HepG2 (cell line): ENCODE results near the gene XXYLT1. TPM values are rescaled to one million over a fixed set of nuclear protein-coding genes. Genes with fewer than 3 reads are reported as not detected.

Source experiments
- AGO2 ChIP-seq: fragments of 200-400 bp; formaldehyde crosslinking; optimal IDR thresholded peaks from 2 replicates; pipeline ENCODE3; 2017; ENCODE audit warnings: mild to moderate bottlenecking, low read depth, low read length, moderate library complexity
- CBX2 ChIP-seq, 2 experiments: fragments of 200-600 bp in 1 of 2; sonication (generic); formaldehyde crosslinking in 1 of 2; IDR thresholded peaks; 2 replicates each; pipeline versions ENCODE4 v1.7.0 to v1.8.1; 2018 to 2022; ENCODE audit warnings: low read depth in 2 of 2, low read length in 1 of 2, mild to moderate bottlenecking in 1 of 2, missing genetic modification reagents in 1 of 2
- CREB3 ChIP-seq: sonication (generic); formaldehyde crosslinking; IDR thresholded peaks from 2 replicates; pipeline ENCODE4 v1.5.0; 2020; ENCODE audit warnings: missing genetic modification reagents
- DNMT1 ChIP-seq: sonication (generic); formaldehyde crosslinking; IDR thresholded peaks from 2 replicates; pipeline ENCODE4 v1.5.1; 2020; ENCODE audit warnings: mild to moderate bottlenecking, missing genetic modification reagents
- EEA1 ChIP-seq: sonication (generic); formaldehyde crosslinking; IDR thresholded peaks from 2 replicates; pipeline ENCODE4 v1.5.1; 2020; ENCODE audit warnings: mild to moderate bottlenecking, missing genetic modification reagents, borderline replicate concordance
- IKZF5 ChIP-seq: IDR thresholded peaks from 2 replicates; pipeline ENCODE4 v1.6.1; 2018; ENCODE audit warnings: missing genetic modification reagents, mild to moderate bottlenecking, missing compliant biosample characterization
- IRF1 ChIP-seq: sonication (generic); formaldehyde crosslinking; IDR thresholded peaks from 2 replicates; pipeline ENCODE4 v1.4.0; 2020; ENCODE audit warnings: low read depth, mild to moderate bottlenecking, missing genetic modification reagents
- MTF2 ChIP-seq: sonication (generic); formaldehyde crosslinking; IDR thresholded peaks from 2 replicates; pipeline ENCODE4 v1.5.0; 2020; ENCODE audit warnings: missing genetic modification reagents, borderline replicate concordance
- NKX3-1 ChIP-seq: sonication (generic); formaldehyde crosslinking; IDR thresholded peaks from 2 replicates; pipeline ENCODE4 v1.5.0; 2020; ENCODE audit warnings: missing genetic modification reagents
- PHF8 ChIP-seq: sonication (generic); formaldehyde crosslinking; IDR thresholded peaks from 2 replicates; pipeline ENCODE4 v1.5.0; 2020; ENCODE audit warnings: missing genetic modification reagents
- RFX1 ChIP-seq: fragments of 450-650 bp; IDR thresholded peaks from 2 replicates; pipeline ENCODE4 v1.6.1; 2017
- SIN3A ChIP-seq: IDR thresholded peaks from 2 replicates; pipeline ENCODE4 v1.6.1; 2011; ENCODE audit warnings: low read depth, mild to moderate bottlenecking, control low read depth, low read length, borderline replicate concordance
- TMF1 ChIP-seq: sonication (generic); formaldehyde crosslinking; IDR thresholded peaks from 2 replicates; pipeline ENCODE4 v1.8.1; 2022; ENCODE audit warnings: low read depth, missing genetic modification reagents
- ZKSCAN8 ChIP-seq: IDR thresholded peaks from 2 replicates; pipeline ENCODE4 v1.6.1; 2016; ENCODE audit warnings: borderline replicate concordance, missing genetic modification reagents, missing compliant biosample characterization
- ZNF18 ChIP-seq: sonication (generic); formaldehyde crosslinking; IDR thresholded peaks from 2 replicates; pipeline ENCODE4 v1.8.0; 2022; ENCODE audit warnings: mild to moderate bottlenecking, missing genetic modification reagents; ENCODE audit not compliant: insufficient replicate concordance
- ZNF343 ChIP-seq: sonication (generic); formaldehyde crosslinking; IDR thresholded peaks from 2 replicates; pipeline ENCODE4 v1.4.0; 2020; ENCODE audit warnings: mild to moderate bottlenecking, missing genetic modification reagents
- ZNF451 ChIP-seq: sonication (generic); formaldehyde crosslinking; IDR thresholded peaks from 2 replicates; pipeline ENCODE4 v1.5.0; 2020; ENCODE audit warnings: mild to moderate bottlenecking, missing genetic modification reagents
- ZNF652 ChIP-seq: IDR thresholded peaks from 2 replicates; pipeline ENCODE4 v1.6.1; 2016; ENCODE audit warnings: low read depth, borderline replicate concordance
- ZNF776 ChIP-seq: sonication (generic); formaldehyde crosslinking; IDR thresholded peaks from 2 replicates; pipeline ENCODE4 v1.4.0; 2020; ENCODE audit warnings: mild to moderate bottlenecking, missing genetic modification reagents
- polyA plus RNA-seq, 8 experiments: library from polyadenylated mRNA; depleted of rRNA in 3 of 8; stranded (reverse) in 7 of 8; unstranded in 1 of 8; fragments of >200 nt; fragmentation: Illumina TruSeq in 4 of 8; extraction: Trizol in 4 of 8; gene quantifications; 2 replicates each; pipeline versions ENCODE4 v1.2.1 to v1.2.3, GENCODE V29; 2011 to 2016; ENCODE audit warnings: low read depth in 4 of 8, missing spikeins in 1 of 8, mixed read lengths in 1 of 8; ENCODE audit not compliant: insufficient read depth in 1 of 8
- total RNA-seq, 5 experiments: library from RNA; depleted of rRNA; stranded (reverse); fragments of >200 nt; fragmentation: Illumina TruSeq; extraction: Trizol; gene quantifications; 2 replicates each; pipeline ENCODE4 v1.2.3, GENCODE V29; 2016; ENCODE audit warnings: low read depth in 1 of 5
- TF ChIP-seq, protein P1 (sequence below): sonication (generic); formaldehyde crosslinking; IDR thresholded peaks from 2 replicates; pipeline ENCODE4 v1.9.0; 2021; ENCODE audit warnings: missing genetic modification reagents, mild to moderate bottlenecking, borderline replicate concordance
- TF ChIP-seq, protein P2 (sequence below), 2 experiments: sonication (generic) in 1 of 2; formaldehyde crosslinking in 1 of 2; IDR thresholded peaks; 2 replicates each; pipeline versions ENCODE4 v1.4.0 to v1.6.1; 2018 to 2020; ENCODE audit warnings: missing genetic modification reagents in 2 of 2, borderline replicate concordance in 1 of 2, low read depth in 1 of 2, mild to moderate bottlenecking in 1 of 2, missing biosample characterization in 1 of 2

XXYLT1 gene
- total and polyA plus RNA-seq, 2 of the 13 experiments (the other 11 are each of a cell fraction or from before 2014, with no cell fraction given), result 17.7 to 19.0 TPM

- TF ChIP-seq MTF2 (CRISPR knock-in tag) (no peak), TMF1 (CRISPR knock-in tag) (no peak), SIN3A (no peak), ZNF343 (CRISPR knock-in tag) (no peak), CBX2 (IDR thresholded peaks at IDR 0.05; ENCODE audit: low read depth, low read length) (no peak), CBX2 (CRISPR knock-in tag; IDR thresholded peaks at IDR 0.05; ENCODE audit: low read depth) (no peak), NKX3-1 (CRISPR knock-in tag) (no peak; the same call in 1 of the 2 replicates), IKZF5 (CRISPR knock-in tag) (peak; percentile 61), PHF8 (0 out of 2 replicates have a peak, but pooled peaks have one; percentile 17), ZNF776 (CRISPR knock-in tag) (peak; percentile 70), EEA1 (no peak), IRF1 (CRISPR knock-in tag) (no peak), RFX1 (no peak), CREB3 (no peak), DNMT1 (CRISPR knock-in tag) (no peak), AGO2 (no peak), ZNF18 (peak; percentile 62), ZNF451 (CRISPR knock-in tag) (no peak), ZNF652 (CRISPR knock-in tag) (no peak), ZKSCAN8 (CRISPR knock-in tag) (0 out of 2 replicates have a peak, but pooled peaks have one; percentile 22)
- TF ChIP-seq, protein P1, sequence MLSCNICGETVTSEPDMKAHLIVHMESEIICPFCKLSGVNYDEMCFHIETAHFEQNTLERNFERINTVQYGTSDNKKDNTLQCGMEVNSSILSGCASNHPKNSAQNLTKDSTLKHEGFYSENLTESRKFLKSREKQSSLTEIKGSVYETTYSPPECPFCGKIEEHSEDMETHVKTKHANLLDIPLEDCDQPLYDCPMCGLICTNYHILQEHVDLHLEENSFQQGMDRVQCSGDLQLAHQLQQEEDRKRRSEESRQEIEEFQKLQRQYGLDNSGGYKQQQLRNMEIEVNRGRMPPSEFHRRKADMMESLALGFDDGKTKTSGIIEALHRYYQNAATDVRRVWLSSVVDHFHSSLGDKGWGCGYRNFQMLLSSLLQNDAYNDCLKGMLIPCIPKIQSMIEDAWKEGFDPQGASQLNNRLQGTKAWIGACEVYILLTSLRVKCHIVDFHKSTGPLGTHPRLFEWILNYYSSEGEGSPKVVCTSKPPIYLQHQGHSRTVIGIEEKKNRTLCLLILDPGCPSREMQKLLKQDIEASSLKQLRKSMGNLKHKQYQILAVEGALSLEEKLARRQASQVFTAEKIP (CRISPR knock-in tag), result no peak
- TF ChIP-seq, protein P2, sequence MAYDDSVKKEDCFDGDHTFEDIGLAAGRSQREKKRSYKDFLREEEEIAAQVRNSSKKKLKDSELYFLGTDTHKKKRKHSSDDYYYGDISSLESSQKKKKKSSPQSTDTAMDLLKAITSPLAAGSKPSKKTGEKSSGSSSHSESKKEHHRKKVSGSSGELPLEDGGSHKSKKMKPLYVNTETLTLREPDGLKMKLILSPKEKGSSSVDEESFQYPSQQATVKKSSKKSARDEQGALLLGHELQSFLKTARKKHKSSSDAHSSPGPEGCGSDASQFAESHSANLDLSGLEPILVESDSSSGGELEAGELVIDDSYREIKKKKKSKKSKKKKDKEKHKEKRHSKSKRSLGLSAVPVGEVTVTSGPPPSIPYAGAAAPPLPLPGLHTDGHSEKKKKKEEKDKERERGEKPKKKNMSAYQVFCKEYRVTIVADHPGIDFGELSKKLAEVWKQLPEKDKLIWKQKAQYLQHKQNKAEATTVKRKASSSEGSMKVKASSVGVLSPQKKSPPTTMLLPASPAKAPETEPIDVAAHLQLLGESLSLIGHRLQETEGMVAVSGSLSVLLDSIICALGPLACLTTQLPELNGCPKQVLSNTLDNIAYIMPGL (CRISPR knock-in tag; IDR thresholded peaks at IDR 0.05; ENCODE audit: borderline replicate concordance in 1 of 2, low read depth in 1 of 2), result peak in 1 of 2 experiments; percentile 24; a peak in 1 of 4 replicates
Observed at GRCh38 chr3:195160257-195160898, 110.6 kb downstream of the XXYLT1 start (continued).
